ENCODE data around the gene RASGRF1.

- TF ChIP-seq EP300 (IDR thresholded peaks at IDR 0.05) = no peak
- TF ChIP-seq CTCF (IDR thresholded peaks at IDR 0.05) = no peak
- no peak for TF ChIP-seq POLR2A (IDR thresholded peaks at IDR 0.05)
Measured at GRCh38 chr15:78959360-78959759, 131.2 kb downstream of the RASGRF1 start.
